Measurements from ENCODE around the gene ATCAY.

The ATCAY gene, protein sequence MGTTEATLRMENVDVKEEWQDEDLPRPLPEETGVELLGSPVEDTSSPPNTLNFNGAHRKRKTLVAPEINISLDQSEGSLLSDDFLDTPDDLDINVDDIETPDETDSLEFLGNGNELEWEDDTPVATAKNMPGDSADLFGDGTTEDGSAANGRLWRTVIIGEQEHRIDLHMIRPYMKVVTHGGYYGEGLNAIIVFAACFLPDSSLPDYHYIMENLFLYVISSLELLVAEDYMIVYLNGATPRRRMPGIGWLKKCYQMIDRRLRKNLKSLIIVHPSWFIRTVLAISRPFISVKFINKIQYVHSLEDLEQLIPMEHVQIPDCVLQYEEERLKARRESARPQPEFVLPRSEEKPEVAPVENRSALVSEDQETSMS

DNA sequence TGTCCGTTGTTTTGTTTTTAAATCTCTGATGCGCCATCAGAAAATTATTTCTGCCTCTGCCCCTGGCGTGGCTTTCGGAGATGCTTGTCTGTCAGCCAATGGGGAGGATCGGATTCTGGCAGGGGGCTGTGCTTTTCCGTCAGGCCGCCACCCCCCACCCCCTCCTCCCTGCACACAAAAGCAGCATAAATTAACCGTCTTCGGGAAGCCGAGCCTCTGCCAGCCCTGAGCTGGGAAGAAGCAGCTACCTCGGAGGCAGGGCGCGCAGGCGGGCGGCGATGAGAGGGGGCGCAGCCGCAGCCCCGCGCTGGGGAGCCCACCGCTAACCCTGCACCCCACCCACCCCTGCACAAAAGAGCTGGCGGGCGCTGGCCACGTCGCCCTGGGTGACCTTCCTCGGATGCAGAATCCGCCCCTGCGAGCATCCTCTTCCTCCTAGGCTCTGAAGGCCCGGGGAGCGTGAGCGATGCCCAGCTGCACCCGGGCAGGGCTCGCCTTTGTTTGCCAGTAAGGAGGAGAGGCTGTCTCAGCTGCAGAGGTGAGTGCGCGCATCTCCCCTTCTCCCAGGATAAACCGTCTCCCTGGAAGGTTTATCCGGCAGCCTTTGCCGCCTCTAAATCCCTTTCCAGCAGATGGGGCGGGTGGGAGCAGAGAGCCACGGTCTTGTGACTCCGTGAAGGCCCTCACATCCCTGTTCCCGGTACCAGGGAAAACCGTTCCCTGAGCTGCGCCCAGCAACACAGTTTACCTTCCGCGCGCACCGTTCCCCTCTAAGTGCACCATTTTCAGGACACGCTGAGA, at the start of gene ATCAY:
ATCAY (plus strand) TSS at position 215 of the 801 bp plus-strand sequence. CDS start 5,083 bp downstream, outside the sequence.
- DNase-seq: no peak

DNA sequence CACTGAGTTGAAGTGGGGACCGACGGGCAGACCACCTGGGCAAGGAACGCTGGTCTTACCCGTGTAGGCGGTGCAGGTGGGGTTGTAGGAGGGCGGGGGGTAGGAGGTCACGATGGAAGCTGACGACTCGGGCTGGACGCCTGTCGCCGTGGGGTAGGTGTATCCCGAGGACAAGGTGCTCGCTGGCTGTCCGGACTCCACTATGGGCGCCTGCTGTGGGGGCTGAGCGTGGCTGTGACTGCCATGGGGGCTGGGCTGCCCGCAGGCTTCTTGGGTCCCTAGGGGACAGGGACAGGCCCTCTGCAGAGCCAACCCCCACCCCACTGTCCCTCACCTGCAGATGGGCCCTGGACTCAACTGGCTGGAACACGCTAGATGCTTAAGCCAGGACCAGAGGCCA, 48.9 kb upstream of the ATCAY start:
- no peak for DNase-seq

DNA sequence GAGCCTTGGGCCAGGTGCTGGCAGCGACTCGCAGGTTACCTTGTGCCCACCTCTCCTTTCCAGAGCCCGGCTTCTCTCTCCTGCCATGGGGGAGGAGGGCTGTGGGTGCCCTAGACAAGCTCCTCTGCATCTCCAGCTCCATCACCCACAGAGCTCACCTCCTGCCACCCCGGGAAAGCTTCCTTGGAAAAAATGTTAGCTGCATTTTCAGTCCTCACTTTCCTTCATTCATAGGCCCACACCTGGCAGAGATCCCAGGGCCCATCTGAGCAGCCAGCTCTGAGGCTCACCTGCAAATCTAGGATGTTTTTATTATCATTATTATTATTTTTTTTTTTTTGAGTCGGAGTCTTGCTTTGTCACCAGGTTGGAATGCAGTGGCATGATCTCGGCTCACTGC, 48.5 kb upstream of the ATCAY start:
- no peak for DNase-seq

DNA sequence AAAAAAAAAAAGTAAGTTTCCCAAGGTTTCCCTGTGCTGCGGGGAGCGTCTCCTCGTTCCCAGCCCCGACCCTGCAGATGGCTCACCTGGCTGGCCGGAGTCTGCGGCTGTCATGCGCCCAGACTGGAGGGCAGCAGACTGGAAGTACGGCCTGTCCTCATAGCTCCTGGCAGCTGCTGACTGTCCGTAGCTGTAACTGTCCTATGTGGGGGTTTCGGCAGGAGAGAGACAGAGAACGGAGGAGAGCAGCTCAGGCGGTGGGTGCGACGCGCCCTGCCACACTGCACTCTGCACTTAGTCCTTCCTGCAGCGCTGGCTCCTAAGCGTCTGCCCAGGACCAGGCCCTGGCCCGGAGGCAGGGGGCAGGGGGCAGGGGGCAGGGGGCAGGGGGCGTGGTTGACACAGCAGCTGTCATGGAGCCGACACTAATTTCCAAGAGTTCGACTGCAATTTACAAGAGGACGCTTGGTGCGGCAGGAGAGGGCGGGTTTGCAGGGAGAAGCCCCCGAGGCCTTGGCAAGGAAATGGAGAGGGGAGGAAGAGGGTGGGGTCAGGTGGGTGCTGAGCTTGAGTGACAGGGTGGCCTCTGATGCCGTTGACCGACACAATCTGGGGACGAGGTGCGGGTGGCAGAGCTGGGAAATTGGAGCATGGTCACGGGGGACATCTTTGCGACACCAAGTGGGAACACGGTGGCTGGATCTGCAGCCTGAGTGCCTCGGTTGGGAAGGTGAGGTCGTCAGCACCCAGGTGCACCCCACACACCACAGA, 46.7 kb upstream of the ATCAY start:
- no peak for DNase-seq

DNA sequence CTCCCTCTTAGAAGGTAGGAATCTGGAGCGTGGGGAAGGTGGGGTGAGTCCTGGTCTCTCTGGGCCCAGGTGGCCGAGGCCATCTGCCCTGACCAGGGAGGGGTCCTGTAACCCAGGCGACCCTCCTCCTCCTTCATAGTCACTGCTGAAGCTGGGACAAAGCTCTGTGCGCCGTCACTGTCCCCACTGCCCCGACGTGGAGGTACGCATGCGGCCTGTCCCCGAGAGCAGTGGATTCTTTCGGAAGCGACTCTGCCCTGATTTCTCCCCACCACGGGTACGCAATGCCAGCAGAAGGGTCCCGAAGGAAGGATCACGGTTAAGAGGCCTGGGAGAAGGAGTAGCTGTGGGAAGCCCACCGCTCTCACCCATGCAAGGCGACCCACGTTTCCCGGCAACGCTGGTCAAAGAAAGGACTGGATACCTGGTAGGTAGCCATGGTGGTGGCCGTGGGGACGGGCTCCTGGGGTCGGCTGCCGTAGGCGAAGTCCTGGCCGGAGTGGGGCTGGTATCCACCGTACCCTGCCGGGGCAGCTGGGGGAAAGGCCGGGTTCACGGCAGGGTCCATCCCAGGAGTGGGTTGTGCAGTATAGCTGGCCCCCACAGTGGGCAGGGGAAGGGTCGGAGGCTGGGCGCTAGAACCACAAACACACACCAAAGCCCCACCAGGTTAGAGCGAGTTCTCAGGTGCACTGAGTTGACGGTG, 46.0 kb upstream of the ATCAY start:
- DNase-seq: no peak

DNA sequence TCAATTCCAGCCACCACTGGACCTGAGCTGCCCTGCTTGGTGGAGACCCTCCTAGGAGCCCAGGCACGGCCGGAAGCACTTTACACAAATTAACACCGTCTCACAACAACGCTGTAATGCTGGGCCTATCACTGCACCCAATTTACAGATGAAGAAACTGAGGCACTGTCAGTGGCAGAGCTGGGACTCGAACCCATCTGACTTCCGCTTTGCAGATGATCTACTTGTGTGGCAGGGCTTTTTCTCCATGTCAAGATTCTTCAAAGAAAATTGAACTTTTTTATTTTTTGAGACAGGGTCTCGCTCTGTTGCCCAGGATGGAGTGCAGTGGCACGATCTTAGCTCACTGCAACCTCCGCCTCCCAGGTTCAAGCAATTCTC, 45.4 kb upstream of the ATCAY start:
- no peak for DNase-seq

DNA sequence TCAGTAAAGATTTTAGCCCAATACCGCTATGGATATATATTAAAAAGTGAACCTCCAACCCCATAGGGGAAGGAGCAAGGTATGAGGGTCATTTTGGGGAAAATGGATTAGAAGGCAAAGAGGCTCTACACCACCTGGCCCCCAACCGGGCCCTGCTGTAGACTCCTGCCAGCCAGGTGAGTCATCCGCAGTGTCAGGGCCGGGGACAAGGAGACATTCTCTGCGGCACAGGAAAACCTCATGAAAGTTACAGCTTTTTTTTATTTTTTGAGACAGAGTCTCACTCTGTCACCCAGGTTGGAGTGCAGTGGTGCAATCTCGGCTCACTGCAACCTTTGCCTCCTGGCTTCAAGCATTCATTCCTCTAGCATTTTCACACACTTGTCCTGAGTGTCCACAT, 43.6 kb upstream of the ATCAY start:
- no peak for DNase-seq

DNA sequence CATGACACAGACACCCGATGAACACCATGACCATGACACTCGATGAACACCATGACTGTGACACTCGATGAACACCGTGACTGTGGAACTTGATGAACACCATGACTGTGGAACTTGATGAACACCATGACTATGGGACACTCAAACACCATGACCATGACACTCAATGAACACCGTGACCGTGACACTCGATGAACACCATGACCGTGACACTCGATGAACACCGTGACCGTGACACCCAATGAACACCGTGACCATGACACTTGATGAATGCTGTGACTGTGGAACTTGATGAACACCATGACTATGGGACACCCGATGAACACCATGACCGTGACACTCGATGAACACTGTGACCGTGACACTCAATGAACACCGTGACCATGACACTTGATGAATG, 43.2 kb upstream of the ATCAY start:
- no peak for DNase-seq

DNA sequence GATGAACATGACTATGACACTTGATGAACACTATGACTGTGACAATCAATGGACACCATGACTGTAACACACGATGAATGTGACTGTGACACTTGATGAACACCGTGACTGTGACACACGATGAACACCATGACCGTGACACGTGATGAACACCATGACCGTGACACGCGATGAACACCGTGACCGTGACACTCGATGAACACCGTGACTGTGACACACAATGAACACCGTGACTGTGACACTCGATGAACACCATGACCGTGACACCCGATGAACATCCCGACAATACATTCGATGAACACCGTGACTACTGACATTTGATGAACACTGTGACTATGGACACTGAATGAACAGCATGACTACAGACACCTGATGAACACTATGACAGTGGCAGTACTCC, 42.6 kb upstream of the ATCAY start:
- no peak for DNase-seq

DNA sequence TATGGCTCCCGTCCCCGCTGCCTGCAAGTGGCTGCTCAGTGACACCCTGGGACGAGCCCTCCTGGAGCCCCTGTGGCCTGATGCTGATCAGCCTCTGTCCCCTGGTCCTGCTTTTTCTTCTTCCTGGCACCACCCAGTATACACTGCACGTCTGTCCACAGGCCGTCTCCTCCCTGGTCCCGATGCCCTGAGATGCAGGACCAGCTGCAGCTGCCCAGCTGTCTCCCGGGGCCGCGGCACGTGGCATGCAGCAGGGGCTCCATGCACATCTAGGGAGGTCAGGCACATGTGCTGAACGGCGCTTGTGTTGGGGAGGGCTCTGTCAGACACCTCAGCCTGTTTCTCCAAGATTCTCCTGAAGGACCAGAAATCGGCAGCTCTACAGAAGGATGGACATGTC, 41.8 kb upstream of the ATCAY start:
- DNase-seq: no peak

DNA sequence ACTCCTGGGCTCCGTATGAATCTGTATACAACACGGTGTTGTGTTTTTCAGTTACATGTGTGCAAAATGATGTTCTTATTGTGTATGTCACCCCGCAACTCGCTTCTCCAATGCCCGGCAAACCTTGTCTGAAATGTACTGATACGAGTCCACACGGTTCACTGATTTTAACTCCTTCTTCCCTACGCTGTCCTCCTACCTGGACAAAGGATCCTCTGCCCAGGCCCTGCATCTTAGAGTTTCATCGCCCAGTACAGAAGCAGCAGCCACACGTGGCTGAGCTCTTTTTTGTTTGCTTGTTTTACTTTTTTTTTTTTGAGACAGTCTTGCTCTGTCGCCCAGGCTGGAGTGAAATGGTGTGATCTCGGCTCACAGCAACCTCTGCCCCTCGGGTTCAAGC, 40.5 kb upstream of the ATCAY start:
- no peak for DNase-seq

DNA sequence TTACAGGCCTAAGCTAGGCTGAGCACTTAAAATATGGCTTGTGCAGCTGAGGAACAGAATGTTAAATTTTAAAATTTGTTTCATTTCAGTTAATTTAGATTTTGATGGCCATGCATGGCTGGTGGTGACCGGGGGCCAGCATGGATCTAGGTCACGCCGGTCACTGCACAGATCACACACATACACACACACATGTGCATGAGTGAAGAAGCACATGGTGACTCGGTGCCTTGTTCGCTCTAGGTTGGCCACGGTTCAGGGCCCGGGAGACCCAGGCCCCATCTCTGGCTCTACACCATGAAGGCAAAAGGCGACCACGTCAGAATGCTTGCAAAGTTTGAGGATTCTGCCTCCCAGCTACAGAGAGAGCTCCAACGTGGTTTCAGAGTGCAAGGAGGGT, 39.7 kb upstream of the ATCAY start:
- DNase-seq: no peak

DNA sequence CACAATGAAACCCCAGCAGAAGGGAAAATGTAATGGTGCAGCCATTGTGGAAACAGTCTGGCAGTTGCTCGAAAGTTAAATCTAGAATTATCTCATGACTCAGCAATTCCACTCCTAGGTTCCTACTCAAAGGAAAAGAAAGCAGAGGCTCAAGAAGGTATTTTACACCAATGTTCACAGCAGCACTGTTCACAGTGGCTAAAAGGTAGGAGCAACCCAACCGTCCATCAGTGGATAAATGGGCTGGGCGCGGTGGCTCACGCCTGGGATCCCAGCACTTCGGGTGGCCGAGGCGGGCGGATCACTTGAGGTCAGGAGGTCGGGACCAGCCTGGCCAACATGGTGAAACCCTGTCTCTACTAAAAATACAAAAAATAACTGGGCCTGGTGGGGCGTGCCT, 37.5 kb upstream of the ATCAY start:
- DNase-seq: no peak

DNA sequence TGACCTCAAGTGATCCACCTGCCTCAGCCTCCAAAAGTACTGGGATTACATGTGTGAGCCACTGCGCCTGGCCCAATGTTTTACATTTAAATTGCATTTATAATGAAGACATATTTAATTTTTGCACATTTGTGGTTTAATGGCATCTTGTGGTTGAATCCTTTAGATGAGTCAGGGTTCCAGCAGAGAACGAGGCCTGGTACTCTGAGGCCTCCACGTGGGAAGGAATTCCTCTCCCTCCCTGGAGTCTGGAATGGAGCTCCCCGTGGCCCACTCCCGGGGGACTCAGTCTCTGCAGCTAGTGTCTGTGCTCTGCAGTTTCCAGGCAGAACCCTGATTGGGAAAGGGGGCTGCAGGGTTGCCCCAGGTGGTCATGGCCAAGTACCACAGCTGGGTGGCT, 35.9 kb upstream of the ATCAY start:
- DNase-seq: no peak

DNA sequence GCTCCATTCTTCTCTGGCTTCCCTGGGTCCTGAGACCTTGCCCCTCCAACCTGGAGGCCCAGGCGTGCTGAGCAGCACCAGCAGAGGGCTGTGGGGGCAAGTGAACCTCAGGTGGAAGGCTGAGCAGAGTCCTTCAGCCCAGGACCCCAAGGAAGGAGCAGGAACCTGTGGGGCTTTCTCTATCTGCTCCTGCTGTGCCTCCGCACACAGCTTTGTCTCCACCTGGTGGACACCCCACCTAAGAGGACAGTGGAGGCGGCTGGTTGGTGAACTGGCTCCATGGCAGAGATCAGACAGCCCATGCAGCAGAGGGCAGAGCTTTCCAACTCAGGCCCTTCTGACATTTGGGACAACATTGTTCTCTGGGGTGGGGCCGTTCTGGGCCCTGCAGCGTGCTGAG, 31.4 kb upstream of the ATCAY start:
- DNase-seq: peak; percentile 54

DNA sequence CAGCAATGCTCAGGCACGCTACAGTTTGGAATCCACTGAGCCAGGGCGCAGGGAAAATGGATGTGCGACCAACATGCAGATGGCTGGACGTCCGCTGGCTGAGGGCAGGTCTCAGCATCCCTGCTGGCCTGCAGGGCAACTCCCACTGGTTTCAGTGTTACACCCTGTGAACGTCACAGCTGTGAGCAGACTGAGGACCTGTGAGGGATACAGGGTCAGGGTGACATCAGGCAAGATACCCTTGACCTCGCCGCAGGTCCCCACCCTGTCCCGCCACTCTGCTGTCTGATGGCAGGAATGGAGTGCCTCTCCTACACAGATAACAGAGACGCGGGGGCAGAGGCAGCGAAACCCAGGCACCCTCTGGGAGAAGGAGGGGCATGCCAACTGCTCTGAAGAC, 30.7 kb upstream of the ATCAY start:
- no peak for DNase-seq

DNA sequence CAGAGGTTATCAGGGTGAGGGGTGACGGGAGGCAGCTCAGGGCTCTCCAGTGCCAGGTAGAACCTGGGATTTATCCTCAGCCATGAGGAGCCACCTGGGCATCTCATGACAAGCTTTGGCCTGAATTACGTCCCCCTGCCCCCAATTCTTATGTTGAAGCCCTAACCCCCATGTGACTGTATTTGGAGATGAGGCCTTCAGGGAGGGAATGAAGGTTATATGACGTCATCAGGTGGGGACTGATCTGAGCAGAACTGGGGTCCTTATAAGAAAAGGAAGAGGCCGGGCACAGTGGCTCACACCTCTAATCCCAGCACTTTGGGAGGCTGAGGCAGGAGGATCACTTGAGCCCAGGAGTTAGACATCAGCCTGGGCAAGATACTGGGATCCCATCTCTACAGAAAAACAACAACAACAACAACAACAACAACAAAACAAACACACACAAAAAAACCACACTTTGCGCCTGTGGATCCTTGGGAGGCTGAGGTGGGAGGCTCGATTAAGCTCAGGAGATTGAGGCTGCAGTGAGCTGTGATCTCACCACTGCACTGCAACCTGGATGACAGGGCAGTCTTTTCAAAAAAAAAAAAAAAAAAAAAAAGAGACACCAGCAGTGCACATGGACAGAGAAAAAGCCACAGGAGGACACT, 30.0 kb upstream of the ATCAY start:
- DNase-seq: no peak

DNA sequence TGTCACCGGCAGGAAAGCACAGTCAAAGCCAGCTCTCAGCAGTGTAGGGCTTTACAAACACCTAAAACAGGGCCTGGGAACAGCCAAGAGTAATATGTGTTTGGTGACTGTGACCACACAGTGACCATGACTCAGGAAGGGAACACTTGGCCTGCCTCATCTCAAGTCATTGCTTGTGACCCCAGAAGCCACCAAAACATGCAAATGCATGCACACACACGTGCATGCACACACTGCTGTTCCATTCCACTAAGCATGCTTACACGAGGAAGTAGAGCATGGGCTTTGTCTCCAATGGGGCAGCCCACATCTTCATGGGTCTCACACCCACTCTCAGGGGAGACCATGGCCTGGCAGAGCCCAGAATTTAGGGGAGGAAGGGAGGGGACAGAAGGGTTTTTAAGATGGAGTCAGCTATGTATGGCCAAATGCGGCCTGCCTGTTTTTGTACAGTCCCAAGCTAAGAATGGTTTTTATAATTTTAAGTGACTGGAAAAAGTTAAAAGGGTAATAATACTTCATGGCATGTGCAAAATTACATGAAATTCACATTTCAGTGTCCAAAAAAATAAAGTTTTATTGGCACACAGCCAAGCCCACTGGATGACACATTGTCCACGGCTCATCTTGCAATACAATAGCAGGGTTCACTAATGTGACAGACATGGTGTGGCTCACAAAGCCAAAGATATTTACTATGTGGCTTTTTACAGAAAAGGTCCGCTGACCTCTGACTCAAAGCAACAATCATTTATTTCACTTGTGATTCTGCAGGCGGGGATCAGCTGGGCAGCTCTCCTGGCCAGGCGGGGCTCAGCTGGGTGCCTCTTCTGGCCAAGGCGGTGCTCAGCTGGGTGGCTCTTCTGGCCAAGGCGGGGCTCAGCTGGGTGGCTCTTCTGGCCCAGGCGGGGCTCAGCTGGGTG, 29.0 kb upstream of the ATCAY start:
- no peak for DNase-seq

DNA sequence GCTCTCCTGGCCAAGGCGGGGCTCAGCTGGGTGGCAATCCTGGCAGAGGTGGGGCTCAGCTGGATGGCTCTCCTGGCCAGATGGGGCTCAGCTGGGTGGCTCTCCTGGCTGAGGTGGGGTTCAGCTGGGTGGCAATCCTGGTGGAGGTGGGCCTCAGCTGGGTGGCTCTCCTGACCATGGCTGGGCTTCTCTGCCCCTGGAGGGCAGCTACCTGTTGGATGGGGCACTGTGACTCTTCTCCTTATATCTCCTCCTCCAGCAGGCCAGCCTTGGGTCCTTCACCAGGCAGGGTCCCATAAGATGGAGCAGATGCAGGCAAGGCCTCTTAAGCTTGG, 28.3 kb upstream of the ATCAY start:
- no peak for DNase-seq

DNA sequence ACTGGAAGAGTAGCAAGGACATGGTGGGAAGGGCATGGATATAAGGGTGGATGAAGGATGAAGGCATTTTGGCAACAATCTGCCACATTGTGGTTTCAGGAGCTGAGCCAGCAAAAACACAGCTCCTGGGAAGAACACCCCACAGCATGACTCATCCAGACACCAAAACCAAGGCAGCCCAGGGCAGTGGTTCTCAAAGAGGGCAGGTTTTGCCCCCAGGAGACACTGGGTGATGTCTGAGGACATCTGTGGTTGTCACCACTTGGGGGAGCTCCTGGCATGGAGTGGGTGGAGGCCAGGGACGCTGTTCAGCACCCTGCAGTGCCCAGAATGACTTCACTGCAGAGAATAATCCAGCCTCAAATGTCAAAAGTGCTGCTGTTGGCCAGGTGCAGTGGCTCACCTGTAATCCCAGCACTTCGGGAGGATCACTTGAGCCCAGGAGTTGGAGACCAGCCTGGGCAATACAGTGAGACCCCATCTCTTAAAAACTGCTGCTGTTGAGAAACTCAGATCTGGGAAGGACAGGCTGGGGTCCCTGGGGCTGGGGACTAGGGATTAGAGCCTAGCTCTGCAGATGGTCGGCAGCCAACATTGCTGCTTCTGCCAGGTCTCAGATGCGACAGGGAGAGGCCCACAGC, 27.8 kb upstream of the ATCAY start:
- DNase-seq: peak; percentile 23

DNA sequence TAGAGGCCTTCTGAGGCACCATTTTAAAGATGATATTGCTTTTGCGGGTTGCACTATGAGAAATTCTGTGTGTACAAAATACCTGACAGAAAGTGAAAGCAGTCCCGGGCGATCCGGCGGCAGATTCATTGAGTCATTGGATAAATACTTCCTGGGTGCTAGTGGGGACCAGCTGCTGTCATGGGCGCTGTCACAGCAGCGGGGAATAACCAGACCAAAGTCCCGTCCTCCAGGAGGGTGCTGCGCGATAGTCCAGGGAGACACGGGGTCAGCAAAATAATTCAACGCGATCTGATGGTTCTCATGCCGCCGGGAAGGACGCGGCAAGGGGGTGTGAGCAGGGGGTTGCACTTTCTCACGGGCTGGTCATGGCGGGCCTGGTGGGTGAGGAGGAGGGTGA, 25.2 kb upstream of the ATCAY start:
- no peak for DNase-seq

Data from stimulated activated CD4-positive, alpha-beta T cell treated with anti-CD3 and anti-CD28 coated beads, Interleukin-4, amount 100 ng/mL, for 1 hour (primary cell).